Lower leg skin (tissue), 4 donors: ENCODE data around the gene OR10D3. TPM values are rescaled to one million over a fixed set of nuclear protein-coding genes. Genes with fewer than 3 reads are reported as not detected.

Experiments
- DNase-seq, 2 donors: peaks; one replicate each; pipeline ENCODE4 v3.0.0-alpha.2; 2019; ENCODE audit warnings: low spot score in 2 of 2
- H3K4me3 ChIP-seq: fragments of 200-600 bp; sonication (generic); 2 replicates; pipeline ENCODE4 v1.5.1; 2017; ENCODE audit warnings: mild to moderate bottlenecking, low read depth; ENCODE audit not compliant: poor library complexity, severe bottlenecking
- CTCF ChIP-seq, 3 donors: fragments of 450-650 bp; IDR thresholded peaks; one replicate each; pipeline ENCODE4 v1.5.1; 2016; ENCODE audit warnings: antibody characterized with exemption in 3 of 3, mild to moderate bottlenecking in 3 of 3, moderate library complexity in 2 of 3
- POLR2A ChIP-seq, 2 donors: fragments of 450-650 bp; IDR thresholded peaks; one replicate each; pipeline ENCODE4 v1.6.1; 2016 to 2017; ENCODE audit warnings: antibody characterized with exemption in 2 of 2, mild to moderate bottlenecking in 1 of 2, moderate library complexity in 1 of 2
- WGBS, 2 donors: methylation state at CpG; one replicate each; pipeline ENCODE4 v1.1.5; 2018; 5-methylcytosine and 5-hydroxymethylcytosine counted together
- intact Hi-C: fragments of 100-400 bp; cut with DNase I; formaldehyde crosslinking; loops from one replicate; pipeline ENCODE4 v1.15.0; 2023; ENCODE audit warnings: low total_unique reads
- total RNA-seq, 4 donors: library from RNA; depleted of rRNA; stranded (reverse); fragments of >200 nt; gene quantifications; one replicate each; pipeline ENCODE4 v1.1.0, GENCODE V29; 2016

OR10D3 gene
- total RNA-seq, 4 donors from 2014 or later, result not detected

GRCh38 chr11:124190298-124191139 lies 7.4 kb downstream of the OR10D3 start:
- no peak for DNase-seq

GRCh38 chr11:124193221-124194010 lies 10.3 kb downstream of the OR10D3 start:
- intact Hi-C loops, result loop anchor here (10.0 kb wide), 1 partner anchor 119 kb away; no protein-coding TSS in a partner anchor
- H3K4me3 ChIP-seq, result no peak overlapping the region
- DNase-seq, result no peak
- 29 to 40% methylated on average over 6 of the region's 6 CpGs for WGBS, 2 donors
- TF ChIP-seq CTCF (IDR thresholded peaks at IDR 0.05) (no peak), POLR2A (IDR thresholded peaks at IDR 0.05) (no peak)

More at GRCh38 chr11:124190298-124191139, 7.4 kb downstream of the OR10D3 start:
- TF ChIP-seq POLR2A (IDR thresholded peaks at IDR 0.05) (no peak), CTCF (IDR thresholded peaks at IDR 0.05) (no peak)
- intact Hi-C loops, result loop anchor here (10.0 kb wide), 1 partner anchor 116 kb away; no protein-coding TSS in a partner anchor
- H3K4me3 ChIP-seq, result no peak overlapping the region
- 66 to 71% methylated on average over 2 of the region's 2 CpGs for WGBS, 2 donors

- TF ChIP-seq POLR2A (IDR thresholded peaks at IDR 0.05) (no peak), CTCF (IDR thresholded peaks at IDR 0.05) (no peak)
- no peak overlapping the region for H3K4me3 ChIP-seq
- 24 to 30% methylated on average over 6 of the region's 6 CpGs for WGBS, 2 donors
- intact Hi-C loops, result loop anchor here (10.0 kb wide), 1 partner anchor 120 kb away; no protein-coding TSS in a partner anchor
- no peak for DNase-seq
Observed at GRCh38 chr11:124194293-124195188, 11.4 kb downstream of the OR10D3 start.

- DNase-seq, result peak in 1 of 2 donors; percentile 56
- H3K4me3 ChIP-seq, result no peak overlapping the region
- intact Hi-C loops, result loop anchor here (10.0 kb wide), 1 partner anchor 120 kb away; no protein-coding TSS in a partner anchor
- WGBS, 2 donors, result 29 to 36% methylated on average over 4 of the region's 4 CpGs
- TF ChIP-seq POLR2A (IDR thresholded peaks at IDR 0.05), result no peak
- peak in 1 of 3 donors; percentile 13 for TF ChIP-seq CTCF (IDR thresholded peaks at IDR 0.05)
Observed at GRCh38 chr11:124195189-124195734, 12.1 kb downstream of the OR10D3 start.

GRCh38 chr11:124197999-124198398 lies 14.9 kb downstream of the OR10D3 start:
- no peak overlapping the region for H3K4me3 ChIP-seq
- intact Hi-C loops, result loop anchor here (10.0 kb wide), 1 partner anchor 123 kb away; no protein-coding TSS in a partner anchor
- DNase-seq, result no peak
- 82 to 92% methylated on average over 2 of the region's 2 CpGs for WGBS, 2 donors
- TF ChIP-seq CTCF (IDR thresholded peaks at IDR 0.05), result no peak
- TF ChIP-seq POLR2A (IDR thresholded peaks at IDR 0.05), result no peak
